HG03045 (cell line): ENCODE results near the gene NLRC3.

Source experiments
- ATAC-seq: cut with Tn5 transposase; IDR thresholded peaks from one replicate; pipeline ENCODE4 v1.9.1; 2021; ENCODE audit warnings: mild to moderate bottlenecking, moderate library complexity; ENCODE audit not compliant: unreplicated experiment

NLRC3 gene

DNA sequence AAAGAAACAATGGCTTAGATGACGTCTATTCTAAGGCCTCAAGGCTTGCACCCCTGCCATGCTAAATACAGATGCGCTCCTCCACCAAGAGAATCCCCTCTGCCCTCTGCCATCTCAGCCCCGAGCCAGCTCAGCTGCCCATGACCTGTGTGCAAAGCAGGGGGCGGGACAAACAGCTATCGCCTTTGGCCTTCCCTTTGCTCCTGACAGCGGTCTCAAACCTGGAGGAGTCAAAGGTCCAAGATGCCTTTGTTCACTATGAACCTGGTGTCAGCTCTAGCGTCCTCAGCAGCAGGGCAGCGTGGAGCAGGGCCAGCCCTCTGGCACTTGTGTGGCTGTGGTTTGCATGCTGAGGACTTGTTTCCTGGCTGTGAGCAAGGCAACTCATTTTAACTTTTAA is 21.9 kb upstream of the NLRC3 start:
- no peak for ATAC-seq

DNA sequence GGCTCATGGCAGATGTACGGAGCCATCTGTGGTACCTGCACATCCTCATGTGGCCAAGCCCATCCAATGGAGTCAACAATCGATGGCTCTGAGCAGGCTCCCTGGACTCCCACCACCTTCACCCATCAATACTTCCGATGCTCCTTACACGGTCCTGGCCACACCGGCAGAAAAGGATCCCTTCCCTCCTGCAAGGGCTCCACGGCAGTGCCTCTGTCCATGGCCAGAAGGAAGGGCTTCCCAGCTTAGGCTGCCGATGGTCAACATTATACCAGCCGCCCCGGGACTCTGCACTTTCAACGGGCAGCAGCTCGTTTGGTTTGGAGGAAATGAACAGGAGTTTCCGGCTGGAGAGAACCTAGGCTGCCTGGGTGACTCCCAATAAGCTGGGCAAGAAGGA is 21.0 kb upstream of the NLRC3 start:
- ATAC-seq: no peak

DNA sequence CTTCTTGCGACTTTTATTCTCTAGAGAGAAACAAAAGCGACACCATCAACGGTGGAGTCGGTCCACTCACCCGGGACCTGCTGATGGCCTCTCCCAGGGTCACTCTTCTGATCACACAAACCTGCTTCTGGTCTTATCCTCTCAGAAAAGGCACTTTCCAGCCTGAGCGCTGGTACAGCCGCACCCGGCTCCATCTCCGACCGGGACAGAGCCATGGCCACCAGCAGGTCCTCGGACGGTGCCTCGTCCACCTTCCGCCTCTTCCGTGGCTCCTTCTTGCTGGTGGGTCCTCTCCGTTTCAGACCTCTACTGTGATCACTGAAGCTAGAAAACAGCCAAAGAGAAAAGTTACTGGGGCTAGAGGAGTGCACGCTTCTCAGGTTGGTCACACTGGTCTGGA is 20.5 kb upstream of the NLRC3 start:
- no peak for ATAC-seq

DNA sequence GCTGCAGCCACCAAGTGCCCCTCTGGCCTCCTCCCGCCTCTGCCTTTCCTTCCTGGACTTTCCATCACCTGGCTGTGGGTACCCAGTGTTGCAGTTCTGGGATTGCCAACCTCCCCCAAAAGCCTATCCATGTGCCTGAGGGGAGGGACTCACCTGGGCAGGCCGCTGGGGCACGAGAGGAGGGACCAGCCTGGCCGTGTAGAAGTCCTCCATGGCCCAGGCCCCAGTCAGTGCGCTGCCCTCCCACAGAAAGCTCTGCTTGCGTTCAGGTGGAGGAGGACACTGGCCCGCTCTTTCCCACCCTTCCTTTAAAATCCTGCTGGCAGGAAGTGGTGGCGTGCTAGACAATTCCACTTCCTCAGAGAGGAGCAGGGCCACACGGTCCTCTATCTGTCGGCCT is 20.0 kb upstream of the NLRC3 start:
- no peak for ATAC-seq

DNA sequence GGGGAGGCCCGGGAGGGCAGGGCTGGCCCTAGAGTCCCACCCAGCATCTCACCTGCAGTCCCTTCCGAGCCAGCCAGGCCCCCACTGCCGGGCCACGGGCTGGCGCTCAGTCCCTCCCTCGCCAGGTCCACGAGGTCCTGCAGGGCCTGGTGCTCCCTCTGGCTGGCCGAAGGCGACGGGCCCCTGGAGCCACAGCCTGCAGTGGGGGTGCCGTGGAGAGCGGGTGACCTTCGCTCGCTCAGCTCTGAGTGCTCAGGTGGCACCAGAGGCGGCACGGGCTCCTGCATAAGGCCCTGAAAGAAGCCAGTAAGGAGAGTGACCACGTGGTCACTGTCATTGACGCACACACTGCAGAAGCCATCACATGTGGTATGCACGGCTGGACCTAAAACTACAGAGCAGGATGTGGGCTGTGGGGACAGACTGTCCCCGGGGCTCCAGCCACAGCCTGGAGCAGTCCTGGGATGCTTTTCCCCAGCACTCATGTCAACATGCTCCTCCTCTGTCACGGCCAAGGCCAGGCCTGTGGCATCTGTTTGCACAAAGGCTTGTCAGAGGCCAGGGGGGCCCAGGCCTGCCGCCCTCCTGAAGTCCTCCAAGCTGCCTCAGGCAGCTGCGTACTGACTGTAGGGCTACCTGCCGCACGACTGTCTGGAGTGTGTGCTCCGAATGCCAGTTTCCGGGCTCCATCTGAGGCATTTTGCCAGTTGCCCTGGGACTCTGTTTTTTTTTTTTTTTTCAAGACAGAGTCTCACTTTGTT is 19.1 kb upstream of the NLRC3 start:
- ATAC-seq: no peak

DNA sequence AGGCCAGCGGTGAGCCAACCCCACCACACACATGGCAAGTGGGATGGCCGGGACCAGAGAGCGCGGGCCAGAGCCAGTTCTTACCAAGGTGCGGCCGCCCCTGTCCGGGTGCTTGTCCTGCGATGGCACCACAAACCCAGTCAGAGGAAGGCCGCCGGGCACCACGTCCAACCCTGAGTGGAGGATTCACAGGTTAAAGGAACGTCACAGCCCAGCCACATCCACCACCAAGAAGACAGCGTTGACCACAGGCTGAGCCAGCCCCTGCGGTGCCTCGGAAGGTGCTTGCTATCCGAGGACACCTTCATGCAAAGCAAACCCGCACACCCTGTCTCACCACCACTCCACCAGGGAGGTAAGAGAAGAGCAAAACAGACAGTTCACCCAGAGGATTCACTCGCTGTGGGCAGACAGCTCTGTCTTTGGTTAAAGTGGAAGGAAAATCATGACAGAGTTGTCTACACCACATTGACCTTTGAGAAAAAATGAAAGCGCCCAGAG is 18.4 kb upstream of the NLRC3 start:
- ATAC-seq: no peak

DNA sequence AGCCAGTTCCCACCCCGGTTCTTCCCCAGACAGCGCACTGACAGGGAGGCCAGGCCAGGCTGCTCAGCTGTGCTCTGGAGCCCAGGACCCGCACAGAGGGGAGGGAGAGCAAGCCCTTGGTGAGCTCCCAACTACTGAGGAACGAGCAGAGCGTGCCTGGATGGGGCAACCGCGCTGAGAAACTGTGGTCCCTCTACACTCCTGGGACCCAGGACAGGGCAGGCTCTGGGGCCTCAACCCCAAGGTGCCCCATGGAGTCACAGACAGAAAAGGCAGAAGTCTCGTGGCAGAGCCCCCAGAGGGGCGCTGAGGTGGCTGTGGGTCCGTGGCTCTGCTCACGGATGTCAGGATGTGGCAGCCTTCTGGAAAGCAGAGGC is 17.9 kb upstream of the NLRC3 start:
- no peak for ATAC-seq

DNA sequence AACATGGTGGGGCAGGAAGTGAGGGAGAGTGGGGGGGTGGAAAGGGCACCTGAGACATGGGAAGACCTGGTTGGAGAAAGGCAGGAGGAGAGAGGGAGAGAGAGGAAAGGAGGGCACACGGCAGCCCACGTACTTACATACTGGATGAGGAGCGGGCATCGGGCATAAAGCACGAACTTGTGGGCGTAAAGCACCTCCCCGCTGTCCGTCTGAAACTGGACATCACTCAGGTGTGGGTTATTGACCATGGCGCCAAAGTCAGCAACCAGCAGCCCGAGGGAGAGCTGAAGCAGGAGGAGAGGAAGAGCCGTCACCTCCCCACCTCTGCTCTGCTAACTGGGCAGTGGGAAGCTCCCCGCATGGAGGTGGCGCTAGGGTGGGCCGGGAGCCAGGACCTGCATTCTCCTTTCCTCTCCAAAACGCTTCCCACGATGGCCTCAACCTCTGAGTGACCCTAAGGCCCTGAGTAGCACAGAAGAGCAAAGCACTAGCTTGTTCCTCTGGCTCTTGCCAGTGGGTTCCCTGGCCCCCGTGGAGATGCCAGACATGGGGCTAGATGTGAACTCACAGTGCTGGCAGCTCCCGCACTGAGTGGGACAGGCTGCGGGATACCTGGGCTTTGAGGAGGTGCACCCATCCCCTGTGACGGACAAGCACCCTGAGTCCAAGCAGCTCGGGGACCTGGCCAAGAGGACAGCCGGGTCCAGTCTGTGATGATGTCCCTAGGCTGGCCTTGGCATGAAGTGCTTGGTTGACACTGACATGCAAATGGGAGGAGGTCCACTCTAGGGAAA is 17.3 kb upstream of the NLRC3 start:
- no peak for ATAC-seq

DNA sequence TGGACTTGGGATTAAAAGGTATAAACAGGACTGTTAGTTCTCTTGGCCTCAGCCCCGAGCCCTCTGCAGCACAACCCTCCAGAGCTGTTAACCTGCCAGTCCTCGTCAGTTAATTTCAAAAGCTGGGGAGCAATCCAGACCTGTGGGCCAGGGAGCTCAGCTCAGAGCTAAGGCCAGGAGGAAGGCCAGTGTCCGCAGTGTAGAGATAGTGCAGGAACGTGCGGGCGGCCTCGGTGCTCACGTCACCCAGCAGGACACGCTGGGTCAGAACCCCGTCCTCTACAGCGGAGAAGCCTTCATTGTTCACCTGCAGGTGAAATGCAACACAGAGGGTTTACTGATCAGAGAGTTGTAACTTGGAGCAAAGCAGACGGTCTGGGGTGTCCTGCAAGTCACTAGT is 15.4 kb upstream of the NLRC3 start:
- ATAC-seq: no peak

DNA sequence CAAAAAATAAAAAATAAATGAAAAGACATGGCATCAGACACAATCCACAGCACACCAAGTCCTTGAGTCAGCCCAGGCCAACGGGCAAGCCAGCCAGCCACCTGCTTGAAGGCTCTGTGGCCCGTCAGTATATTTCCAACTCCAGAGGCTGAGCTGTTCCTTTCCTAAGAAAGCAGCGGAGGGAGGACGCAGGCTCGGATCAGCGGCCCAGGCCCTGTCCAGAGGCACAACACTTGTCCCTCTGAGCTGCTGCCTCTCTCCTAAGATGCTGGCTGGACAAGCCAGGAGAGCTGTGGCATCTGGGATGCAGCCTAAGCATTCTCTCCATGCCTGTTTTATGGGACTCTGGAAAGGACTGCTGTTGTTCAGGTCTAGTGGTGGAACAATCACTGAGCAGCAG is 14.8 kb upstream of the NLRC3 start:
- no peak for ATAC-seq

DNA sequence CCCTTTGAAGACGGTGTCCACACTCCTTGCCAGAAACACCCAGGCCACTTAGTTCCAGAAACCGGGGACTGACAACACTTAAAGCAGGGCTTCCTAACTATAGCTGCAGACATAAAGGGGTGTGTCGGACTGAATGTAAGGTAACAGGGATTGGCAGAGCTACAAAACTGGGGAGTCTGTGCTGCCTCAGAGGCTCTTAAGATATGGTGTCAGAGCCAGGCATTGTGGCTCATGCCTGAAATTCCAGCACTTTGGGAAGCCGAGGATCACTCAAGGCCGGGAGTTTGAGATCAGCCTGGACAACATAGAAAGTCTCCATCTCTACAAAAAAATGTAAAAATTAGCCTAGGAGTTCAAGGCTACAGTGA is 14.2 kb upstream of the NLRC3 start:
- ATAC-seq: no peak

DNA sequence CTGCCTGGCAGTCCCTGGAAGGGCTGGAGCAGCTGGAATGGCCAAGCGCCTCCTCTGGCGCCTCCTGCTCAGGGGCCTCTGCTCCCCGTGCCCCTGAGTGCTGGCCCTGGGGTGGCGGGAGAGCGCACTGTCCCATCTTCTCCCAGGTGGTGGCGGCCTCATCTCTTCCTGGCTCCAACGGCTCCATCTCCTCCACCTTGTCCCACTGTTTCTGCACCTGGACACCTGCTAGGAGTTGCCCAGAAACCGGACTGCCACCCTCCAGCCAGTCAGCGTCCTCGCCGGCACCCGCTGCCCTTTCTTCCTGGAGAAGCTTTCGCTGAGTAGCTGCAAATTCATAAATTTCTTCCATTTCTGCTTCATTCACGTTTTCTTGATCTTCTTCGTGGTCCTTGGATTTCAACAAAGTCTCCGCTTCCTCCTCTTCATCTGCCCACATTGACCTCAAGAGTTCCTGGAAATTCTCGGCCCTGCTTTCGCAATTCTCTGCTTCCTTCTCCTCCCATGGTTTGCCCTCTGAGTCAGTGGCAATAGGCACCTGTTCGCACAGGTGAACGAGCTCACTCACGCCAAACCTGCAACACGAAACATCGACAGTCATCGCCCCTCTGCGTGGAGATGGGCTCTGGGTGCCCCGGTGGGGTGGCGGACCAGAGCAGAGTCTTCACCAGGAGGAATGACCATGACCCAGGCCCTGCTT is 13.7 kb upstream of the NLRC3 start:
- no peak for ATAC-seq

DNA sequence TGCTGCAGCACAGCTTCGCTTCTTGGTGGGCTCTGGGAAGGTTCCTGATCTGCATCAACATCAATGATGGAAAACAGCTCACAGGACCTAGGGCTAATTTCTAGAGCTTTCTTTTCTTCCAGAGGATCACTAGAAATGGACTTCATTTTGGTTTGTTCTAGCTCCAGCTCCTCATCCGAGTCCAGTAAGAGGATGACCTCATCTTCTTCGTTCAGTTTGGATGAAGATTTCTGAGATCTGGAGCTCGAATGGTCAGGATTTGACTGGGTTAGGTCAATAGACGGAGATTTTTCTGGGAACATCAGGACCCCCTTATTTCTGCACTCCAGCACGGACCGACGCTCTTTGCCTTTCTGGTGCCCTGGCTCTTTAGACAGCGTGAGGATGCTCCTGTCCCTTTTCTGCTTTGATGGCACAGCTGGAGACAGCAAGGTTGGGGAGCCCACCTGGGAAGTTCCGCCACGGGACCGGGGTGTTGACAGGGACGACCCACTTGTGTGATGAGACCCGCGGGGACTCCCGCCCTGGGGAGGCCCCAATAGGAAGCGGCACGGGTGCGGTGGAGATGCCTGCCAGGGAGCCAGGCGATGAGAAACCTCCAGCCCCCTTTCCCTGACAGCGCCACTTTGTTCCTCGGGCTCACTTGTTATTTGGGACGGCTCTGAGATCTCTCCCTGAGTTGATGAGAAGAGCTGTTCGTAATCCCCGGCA is 12.9 kb upstream of the NLRC3 start:
- ATAC-seq: no peak

DNA sequence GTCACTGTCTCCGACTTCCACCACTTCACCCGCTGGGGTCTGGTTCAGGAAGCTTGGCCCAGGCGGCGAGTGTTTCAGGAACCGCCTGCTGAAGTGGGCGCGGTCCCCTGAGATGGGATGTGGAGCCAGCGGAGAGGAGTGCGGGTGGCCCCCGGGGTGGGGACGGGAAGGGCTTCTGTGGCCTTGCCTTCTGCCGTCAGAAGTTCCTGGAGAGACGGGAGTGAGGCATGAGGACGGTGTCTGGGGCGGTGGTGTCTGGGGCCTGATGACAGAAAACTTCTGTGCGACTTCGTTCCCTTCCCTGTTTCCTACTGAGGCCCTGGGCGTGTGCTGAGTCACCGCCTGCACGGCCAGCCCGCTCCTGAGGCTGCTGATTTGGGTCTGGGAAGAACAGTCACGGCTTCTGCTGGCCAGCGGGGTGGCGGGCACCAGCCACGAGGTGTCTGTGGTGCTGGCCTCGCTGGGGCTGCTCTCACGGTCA is 12.3 kb upstream of the NLRC3 start:
- ATAC-seq: no peak

DNA sequence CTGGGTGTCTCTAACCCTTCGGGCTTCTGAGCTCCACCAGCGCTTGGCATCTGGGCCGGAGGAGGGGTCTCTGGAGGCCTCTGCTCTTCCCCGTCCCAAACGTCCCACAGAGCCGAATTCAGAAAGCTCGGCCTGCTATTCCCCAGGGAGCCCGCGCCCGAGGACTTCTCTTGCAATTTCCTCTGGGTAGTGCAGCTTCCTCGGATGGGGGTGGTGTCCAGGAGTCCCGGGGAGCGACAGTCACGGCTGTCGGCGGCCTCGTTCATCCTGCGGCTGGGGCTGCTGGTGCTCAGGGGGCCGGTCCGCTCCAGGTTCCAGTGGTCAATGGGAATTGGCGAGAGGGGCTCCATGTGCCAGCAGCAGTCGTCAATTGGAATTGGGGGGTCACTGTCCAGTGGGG is 11.8 kb upstream of the NLRC3 start:
- no peak for ATAC-seq

DNA sequence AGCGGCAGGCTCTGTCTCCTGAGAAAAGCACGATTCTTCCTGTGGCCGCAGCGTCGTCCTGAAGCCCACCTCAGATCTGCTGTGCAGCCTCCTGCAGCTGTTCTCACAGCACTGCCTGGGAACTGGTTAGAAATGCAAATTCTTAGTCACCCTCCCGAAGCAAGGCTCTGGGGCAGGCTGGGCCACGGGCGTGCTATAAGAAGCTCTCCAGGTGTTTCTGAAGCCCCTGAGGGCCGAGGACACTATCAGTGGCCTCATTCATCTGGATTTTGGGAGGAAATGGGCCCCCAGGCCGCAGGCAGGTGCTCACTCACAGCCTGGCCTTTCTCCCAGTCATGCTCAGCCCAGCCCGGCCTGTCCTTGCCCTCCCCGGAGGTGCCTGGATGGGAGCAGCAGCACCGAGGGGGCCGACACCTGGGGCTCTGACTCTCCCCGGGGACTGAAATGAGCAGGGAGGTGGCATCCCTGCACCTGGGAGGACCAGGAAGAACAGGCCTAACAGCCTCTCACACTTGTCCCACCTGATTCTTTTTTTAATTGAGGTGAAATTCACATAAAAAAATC is 10.4 kb upstream of the NLRC3 start:
- ATAC-seq: no peak

DNA sequence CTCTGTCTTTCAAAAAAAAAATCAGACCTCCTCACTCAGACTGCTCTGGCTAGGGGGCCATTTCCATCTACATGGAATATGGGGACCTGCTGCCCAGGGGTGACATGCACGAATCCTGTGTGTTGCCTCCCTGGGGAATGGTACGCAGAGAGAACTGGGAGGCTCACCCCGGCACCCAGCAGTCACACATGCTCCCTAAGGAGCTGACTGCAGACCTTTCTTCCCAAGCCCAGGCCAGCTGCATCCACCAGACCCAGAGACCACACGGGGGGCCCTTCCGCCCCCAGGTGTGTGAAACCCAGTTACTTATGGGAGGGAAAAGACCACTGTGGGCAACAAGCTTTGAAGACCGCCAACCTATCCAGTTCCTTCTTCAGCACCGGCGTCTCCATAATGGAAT is 7.2 kb upstream of the NLRC3 start:
- no peak for ATAC-seq

DNA sequence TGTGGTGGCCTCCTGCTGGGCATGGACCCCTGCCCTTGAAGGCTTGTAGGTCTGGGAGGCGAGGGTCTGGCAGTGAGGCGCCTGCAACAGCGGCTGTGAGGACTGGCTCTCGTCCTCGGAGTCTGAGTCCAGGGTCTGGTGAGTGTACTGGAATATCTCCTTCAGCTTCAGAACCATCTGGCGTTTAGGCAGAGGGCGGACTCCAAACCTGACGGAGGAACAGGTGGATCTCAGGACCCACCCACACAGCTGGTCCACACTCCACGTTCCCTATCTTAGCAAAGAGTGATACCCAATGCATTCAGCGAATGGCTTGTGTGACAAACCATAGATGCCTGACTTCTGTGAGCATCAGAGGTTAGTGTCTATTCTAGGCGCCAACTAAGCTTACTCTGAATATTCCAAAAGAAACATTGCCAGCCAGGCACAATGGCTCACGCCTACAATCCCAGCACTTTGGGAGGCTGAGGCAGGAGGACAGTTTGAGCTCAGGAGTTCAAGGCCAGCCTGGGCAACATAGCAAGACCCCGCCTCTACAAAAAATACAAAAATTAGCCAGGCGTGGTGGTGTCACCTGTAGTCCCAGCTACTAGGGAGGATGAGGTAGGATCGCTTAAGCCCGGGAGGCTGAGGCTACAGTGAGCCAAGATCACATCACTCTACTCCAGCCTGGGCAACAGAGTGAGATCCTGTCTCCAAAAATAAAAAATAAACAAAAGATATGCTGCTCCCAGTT is 6.3 kb upstream of the NLRC3 start:
- ATAC-seq: no peak

DNA sequence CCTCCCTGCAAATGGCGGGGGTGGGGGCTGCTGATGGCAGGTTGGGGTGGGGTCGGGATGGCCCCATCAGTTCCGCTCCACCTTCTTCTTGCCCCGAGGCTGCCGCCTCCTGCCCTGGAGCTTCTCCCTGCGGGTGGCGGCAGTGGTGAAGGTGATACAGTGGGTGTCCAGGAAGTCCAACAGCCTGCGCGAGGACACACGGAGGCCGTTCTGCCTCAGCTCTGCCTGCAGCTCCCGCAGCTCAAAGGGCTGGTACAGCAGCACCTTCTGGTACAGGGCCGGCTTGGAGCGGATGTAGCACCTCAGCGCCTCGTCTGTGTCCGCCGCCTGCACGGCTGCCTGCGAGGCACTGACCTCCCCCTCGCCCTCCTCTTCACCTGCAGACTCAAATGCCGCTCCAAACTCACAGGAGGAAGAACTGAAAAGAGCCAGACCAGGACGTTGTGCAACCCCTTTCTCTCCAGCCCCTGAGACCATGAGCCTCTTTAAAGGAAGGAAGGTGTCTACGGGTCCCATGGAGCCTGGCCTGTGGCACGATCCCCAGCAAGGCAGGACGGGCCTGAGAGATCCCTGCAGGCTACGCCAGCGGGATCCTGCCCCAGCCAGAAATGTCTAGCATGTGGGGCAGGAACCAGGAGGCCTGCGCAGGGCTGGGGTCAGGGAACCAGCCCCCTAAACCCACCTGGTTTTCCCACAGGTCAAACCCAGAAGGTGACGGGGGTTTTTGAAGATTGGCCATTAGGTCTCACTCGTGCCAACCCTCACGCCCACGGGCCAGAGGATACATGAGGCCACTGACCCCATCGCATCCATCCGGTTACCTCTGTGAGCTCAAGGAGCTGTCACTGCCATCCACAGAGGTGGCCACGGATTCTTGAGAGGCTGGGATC is 5.3 kb upstream of the NLRC3 start:
- no peak for ATAC-seq
